Progenitor cell of endocrine pancreas (in vitro differentiated cells): ENCODE measurements around the gene EWSR1. TPM values are rescaled to one million over a fixed set of nuclear protein-coding genes. Genes with fewer than 3 reads are reported as not detected.

ENCODE experiments used
- DNase-seq: peaks from one replicate; pipeline ENCODE4 v3.0.0; 2021; ENCODE audit warnings: low spot score; ENCODE audit not compliant: unreplicated experiment
- H3K27ac Mint-ChIP-seq: 2 replicates; pipeline ENCODE4 v1.8.0; 2021; ENCODE audit warnings: mild to moderate bottlenecking, moderate library complexity, mixed read lengths
- H3K27me3 Mint-ChIP-seq: 2 replicates; pipeline ENCODE4 v1.8.0; 2021; ENCODE audit warnings: mixed read lengths
- H3K36me3 Mint-ChIP-seq: 2 replicates; pipeline ENCODE4 v1.8.0; 2022; ENCODE audit warnings: mixed read lengths; ENCODE audit not compliant: insufficient read depth
- H3K4me1 Mint-ChIP-seq: 2 replicates; pipeline ENCODE4 v1.8.0; 2021; ENCODE audit warnings: low read depth, mixed read lengths
- H3K4me3 Mint-ChIP-seq: 2 replicates; pipeline ENCODE4 v1.8.0; 2021; ENCODE audit warnings: low read depth, mild to moderate bottlenecking, moderate library complexity, mixed read lengths
- H3K9me3 Mint-ChIP-seq: 2 replicates; pipeline ENCODE4 v1.8.0; 2021; ENCODE audit warnings: low read depth, mixed read lengths
- CTCF ChIP-seq: fragments of 200-600 bp; sonication (generic); IDR thresholded peaks from one replicate; pipeline ENCODE4 v1.5.0; 2021; ENCODE audit warnings: antibody characterized with exemption, mild to moderate bottlenecking; ENCODE audit not compliant: unreplicated experiment
- total RNA-seq: library from RNA; stranded (reverse); gene quantifications from 2 replicates; pipeline ENCODE4 v1.2.1, GENCODE V29; 2021

Gene EWSR1
- total RNA-seq, 1 donor from 2014 or later, result 442 TPM

- no peak for DNase-seq
- Mint-ChIP-seq H3K27me3 (no peaks in the 10 kb centered on the region), H3K36me3 (peaks cover 11% of the 10 kb centered on the region), H3K4me3 (no peak overlapping the region), H3K4me1 (no peaks in the 10 kb centered on the region), H3K27ac (no peak overlapping the region), H3K9me3 (no peaks in the 10 kb centered on the region)
- no peak for TF ChIP-seq CTCF
These were observed 60.8 kb downstream of the EWSR1 start for GRCh38 chr22:29328566-29329500.

- Mint-ChIP-seq H3K36me3 (peaks cover 13% of the 10 kb centered on the region), H3K27me3 (no peaks in the 10 kb centered on the region), H3K27ac (no peak overlapping the region), H3K4me1 (no peaks in the 10 kb centered on the region), H3K4me3 (no peak overlapping the region), H3K9me3 (no peaks in the 10 kb centered on the region)
- TF ChIP-seq CTCF, result no peak
- DNase-seq, result no peak
These were observed 61.5 kb downstream of the EWSR1 start for GRCh38 chr22:29329581-29329980.

- no peaks in the 10 kb centered on the region for H3K4me1 Mint-ChIP-seq
- TF ChIP-seq CTCF, result no peak
- no peak overlapping the region for H3K27ac Mint-ChIP-seq
- DNase-seq, result no peak
- peaks cover 13% of the 10 kb centered on the region for H3K36me3 Mint-ChIP-seq
- no peaks in the 10 kb centered on the region for H3K27me3 Mint-ChIP-seq
- H3K9me3 Mint-ChIP-seq, result no peaks in the 10 kb centered on the region
- H3K4me3 Mint-ChIP-seq, result no peak overlapping the region
These were observed 62.2 kb downstream of the EWSR1 start for GRCh38 chr22:29330291-29330690.

- Mint-ChIP-seq H3K36me3 (peaks cover 14% of the 10 kb centered on the region), H3K27ac (no peak overlapping the region), H3K27me3 (no peaks in the 10 kb centered on the region), H3K9me3 (no peaks in the 10 kb centered on the region), H3K4me3 (no peak overlapping the region), H3K4me1 (no peaks in the 10 kb centered on the region)
- no peak for DNase-seq
- TF ChIP-seq CTCF, result no peak
These were observed 62.7 kb downstream of the EWSR1 start for GRCh38 chr22:29330753-29331152.

- Mint-ChIP-seq H3K4me3 (no peak overlapping the region), H3K9me3 (no peaks in the 10 kb centered on the region), H3K4me1 (no peaks in the 10 kb centered on the region), H3K27ac (no peak overlapping the region), H3K27me3 (no peaks in the 10 kb centered on the region), H3K36me3 (peaks cover 16% of the 10 kb centered on the region)
- no peak for TF ChIP-seq CTCF
- no peak for DNase-seq
These were observed 63.1 kb downstream of the EWSR1 start for GRCh38 chr22:29331213-29331612.
